22Rv1 (cell line): ENCODE measurements around the gene GMDS.

Source experiments
- CTCF ChIP-seq: fragments of 450-650 bp; IDR thresholded peaks from 2 replicates; pipeline ENCODE4 v1.5.1; 2017; ENCODE audit warnings: mild to moderate bottlenecking
- ZFX ChIP-seq: fragments of 450-650 bp; IDR thresholded peaks from 2 replicates; pipeline ENCODE4 v1.6.1; 2017; ENCODE audit warnings: antibody characterized with exemption, borderline replicate concordance

DNA sequence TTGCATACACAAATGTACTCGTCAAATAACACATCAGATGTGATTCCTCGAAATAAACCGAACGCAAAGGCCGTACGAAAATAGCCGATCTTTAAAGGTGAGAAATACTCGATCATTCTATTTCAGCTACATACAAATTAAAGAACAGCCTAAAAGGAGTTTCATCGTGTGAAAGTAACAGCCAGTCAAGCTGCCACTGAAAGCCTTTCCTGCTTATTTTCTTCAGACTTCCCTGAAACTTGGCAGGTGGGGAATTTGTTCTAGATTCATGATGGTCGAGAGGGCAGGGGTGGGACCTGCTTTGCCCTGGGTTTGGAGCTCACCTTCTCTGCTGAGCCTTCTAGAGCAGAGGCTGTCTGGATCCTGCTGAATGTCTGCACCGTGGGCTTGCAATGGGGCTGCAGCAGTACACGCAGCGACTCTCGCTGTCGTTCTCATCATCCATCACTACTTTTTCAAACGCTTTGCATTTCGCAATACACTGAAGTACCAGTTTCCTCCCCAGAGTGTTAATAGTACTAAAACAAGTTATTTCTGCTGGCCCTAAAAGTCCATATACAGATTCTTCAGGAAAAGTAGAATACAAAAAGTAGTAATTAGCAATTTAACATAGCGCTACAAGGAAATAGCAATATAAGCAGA lies 619.5 kb downstream of the GMDS start:
- no peak for TF ChIP-seq CTCF
- no peak for TF ChIP-seq ZFX
